Stimulated activated naive CD8-positive, alpha-beta T cell treated with anti-CD3 and anti-CD28 coated beads, Interleukin-15, Interleukin-2, amounts not matched to agents 100 ng/mL and 50 ng/mL, for 24 hours (primary cell): ENCODE results near the gene SMO.
A peak's percentile ranks its signal among the peaks of the same experiment; 100 is the strongest.

Experiments
- H3K27ac Mint-ChIP-seq: one replicate; pipeline ENCODE4 v1.8.0; 2021; ENCODE audit warnings: mild to moderate bottlenecking, mixed read lengths
- H3K27me3 Mint-ChIP-seq: one replicate; pipeline ENCODE4 v1.8.0; 2021; ENCODE audit warnings: mixed read lengths
- H3K36me3 Mint-ChIP-seq: one replicate; pipeline ENCODE4 v1.8.0; 2021; ENCODE audit warnings: low read depth, mixed read lengths
- H3K4me1 Mint-ChIP-seq: one replicate; pipeline ENCODE4 v1.8.0; 2021; ENCODE audit warnings: low read depth, mixed read lengths
- H3K4me3 Mint-ChIP-seq: one replicate; pipeline ENCODE4 v1.8.0; 2021; ENCODE audit warnings: mild to moderate bottlenecking, mixed read lengths
- H3K9me3 Mint-ChIP-seq: one replicate; pipeline ENCODE4 v1.8.0; 2021; ENCODE audit warnings: mixed read lengths

Gene SMO

DNA sequence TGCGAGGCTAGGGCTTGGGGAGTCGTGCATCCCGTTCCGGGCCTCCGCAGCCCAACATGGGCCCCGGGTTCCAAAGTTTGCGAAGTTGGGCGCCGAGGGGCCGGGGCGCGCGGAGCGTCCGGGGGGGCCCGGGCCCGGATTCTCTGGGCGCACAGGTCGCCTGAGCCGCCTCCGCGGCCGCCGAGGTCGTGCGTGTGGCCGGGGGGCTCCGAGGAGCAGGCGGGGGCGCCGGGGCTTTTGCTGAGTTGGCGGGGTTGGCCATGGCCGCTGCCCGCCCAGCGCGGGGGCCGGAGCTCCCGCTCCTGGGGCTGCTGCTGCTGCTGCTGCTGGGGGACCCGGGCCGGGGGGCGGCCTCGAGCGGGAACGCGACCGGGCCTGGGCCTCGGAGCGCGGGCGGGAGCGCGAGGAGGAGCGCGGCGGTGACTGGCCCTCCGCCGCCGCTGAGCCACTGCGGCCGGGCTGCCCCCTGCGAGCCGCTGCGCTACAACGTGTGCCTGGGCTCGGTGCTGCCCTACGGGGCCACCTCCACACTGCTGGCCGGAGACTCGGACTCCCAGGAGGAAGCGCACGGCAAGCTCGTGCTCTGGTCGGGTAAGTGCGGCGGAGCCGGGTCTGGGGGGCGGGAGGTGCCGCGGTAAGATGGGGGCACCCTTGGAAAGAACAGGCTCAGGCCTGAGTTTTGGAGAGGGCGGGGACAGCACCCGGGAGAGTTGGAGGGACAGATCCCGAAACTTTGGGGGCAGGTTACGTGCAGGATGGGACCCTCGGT, 643 bp downstream of the SMO start:
- Mint-ChIP-seq H3K4me3 (peak overlapping the region; percentile 58), H3K9me3 (no peaks in the 10 kb centered on the region), H3K36me3 (no peaks in the 10 kb centered on the region), H3K27me3 (peaks cover 52% of the 10 kb centered on the region), H3K27ac (no peak overlapping the region), H3K4me1 (peaks cover 6% of the 10 kb centered on the region)

- H3K9me3 Mint-ChIP-seq, result no peaks in the 10 kb centered on the region
- no peaks in the 10 kb centered on the region for H3K36me3 Mint-ChIP-seq
- peaks cover 6% of the 10 kb centered on the region for H3K4me1 Mint-ChIP-seq
- no peak overlapping the region for H3K27ac Mint-ChIP-seq
- peaks cover 52% of the 10 kb centered on the region for H3K27me3 Mint-ChIP-seq
- peak overlapping the region; percentile 58 for H3K4me3 Mint-ChIP-seq
These were observed 1.4 kb downstream of the SMO start for GRCh38 chr7:129189661-129190310.

DNA sequence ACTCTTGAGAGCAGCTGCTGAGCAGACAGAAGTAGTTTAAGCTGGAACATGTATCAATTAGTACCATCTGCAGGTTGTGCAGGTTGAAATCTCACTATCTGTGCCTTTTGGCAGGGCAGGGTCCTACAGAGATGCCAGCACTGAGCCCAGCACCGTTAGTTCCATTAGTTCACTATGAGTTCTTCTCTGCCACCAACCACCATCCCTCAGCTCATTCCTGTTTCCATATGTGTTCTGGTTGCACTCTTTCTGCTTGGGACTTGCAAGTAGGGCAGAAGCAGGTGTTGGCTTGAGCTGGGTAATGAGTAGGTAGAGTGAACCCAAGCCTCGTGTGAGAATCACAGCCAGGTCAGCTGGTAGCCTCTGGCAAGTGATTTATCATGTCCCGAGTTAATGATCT, 2.8 kb downstream of the SMO start:
- H3K27me3 Mint-ChIP-seq, result peaks cover 51% of the 10 kb centered on the region
- no peak overlapping the region for H3K4me3 Mint-ChIP-seq
- H3K27ac Mint-ChIP-seq, result no peak overlapping the region
- H3K9me3 Mint-ChIP-seq, result no peaks in the 10 kb centered on the region
- H3K4me1 Mint-ChIP-seq, result peaks cover 6% of the 10 kb centered on the region
- no peaks in the 10 kb centered on the region for H3K36me3 Mint-ChIP-seq

- Mint-ChIP-seq H3K9me3 (no peaks in the 10 kb centered on the region), H3K4me1 (no peaks in the 10 kb centered on the region), H3K36me3 (no peaks in the 10 kb centered on the region), H3K27ac (no peak overlapping the region), H3K27me3 (peaks cover 33% of the 10 kb centered on the region), H3K4me3 (no peak overlapping the region)
These were observed 5.5 kb downstream of the SMO start for GRCh38 chr7:129193892-129194291.

GRCh38 chr7:129197771-129198170, 9.3 kb downstream of the SMO start:
- Mint-ChIP-seq H3K27me3 (no peaks in the 10 kb centered on the region), H3K4me1 (no peaks in the 10 kb centered on the region), H3K4me3 (no peak overlapping the region), H3K9me3 (no peaks in the 10 kb centered on the region), H3K36me3 (no peaks in the 10 kb centered on the region), H3K27ac (no peak overlapping the region)

GRCh38 chr7:129199406-129199805, 11.0 kb downstream of the SMO start:
- Mint-ChIP-seq H3K4me3 (no peak overlapping the region), H3K36me3 (no peaks in the 10 kb centered on the region), H3K27me3 (no peaks in the 10 kb centered on the region), H3K9me3 (no peaks in the 10 kb centered on the region), H3K27ac (no peak overlapping the region), H3K4me1 (no peaks in the 10 kb centered on the region)

DNA sequence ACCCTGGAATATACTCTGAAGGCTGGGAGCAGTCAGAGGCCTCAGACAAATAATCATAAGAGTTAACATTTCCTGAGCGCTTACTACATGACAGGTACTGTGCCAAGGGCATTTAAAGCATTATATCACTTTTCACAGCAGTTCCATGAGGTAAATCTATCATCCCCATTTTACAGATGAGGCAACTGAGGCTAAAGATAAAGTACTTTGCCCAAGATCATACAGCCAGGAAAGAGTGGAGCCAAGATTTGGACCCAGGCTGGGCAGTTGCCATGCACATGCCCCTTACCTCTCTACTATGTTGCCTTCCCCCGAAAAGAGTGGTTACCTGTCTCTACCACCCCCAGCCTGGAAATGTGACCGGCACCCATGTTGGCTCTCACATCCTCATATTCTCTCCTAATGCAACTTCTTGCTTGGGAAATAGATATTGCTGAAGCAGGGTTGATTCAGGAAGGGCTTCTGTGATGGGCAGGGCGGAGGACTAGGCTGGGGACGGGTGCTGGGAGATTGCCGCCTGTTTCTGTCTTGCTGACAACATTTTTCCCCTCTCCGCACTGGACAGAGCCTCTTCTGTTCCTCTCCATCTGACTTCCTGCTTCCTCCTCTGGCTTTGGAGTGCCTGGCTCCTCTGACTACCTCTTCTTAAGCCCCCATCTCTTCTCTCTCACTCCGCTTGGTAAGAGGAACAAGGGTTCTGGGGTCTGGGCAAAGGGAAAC, 13.8 kb downstream of the SMO start:
- H3K4me3 Mint-ChIP-seq, result no peak overlapping the region

GRCh38 chr7:129203050-129203741, 14.8 kb downstream of the SMO start:
- Mint-ChIP-seq H3K9me3 (no peaks in the 10 kb centered on the region), H3K27ac (no peak overlapping the region), H3K4me3 (no peak overlapping the region), H3K27me3 (no peaks in the 10 kb centered on the region), H3K36me3 (no peaks in the 10 kb centered on the region), H3K4me1 (no peaks in the 10 kb centered on the region)

More for the DNA sequence above, 13.8 kb downstream of the SMO start:
- Mint-ChIP-seq H3K4me1 (no peaks in the 10 kb centered on the region), H3K27me3 (no peaks in the 10 kb centered on the region), H3K9me3 (no peaks in the 10 kb centered on the region), H3K36me3 (no peaks in the 10 kb centered on the region), H3K27ac (no peak overlapping the region)

DNA sequence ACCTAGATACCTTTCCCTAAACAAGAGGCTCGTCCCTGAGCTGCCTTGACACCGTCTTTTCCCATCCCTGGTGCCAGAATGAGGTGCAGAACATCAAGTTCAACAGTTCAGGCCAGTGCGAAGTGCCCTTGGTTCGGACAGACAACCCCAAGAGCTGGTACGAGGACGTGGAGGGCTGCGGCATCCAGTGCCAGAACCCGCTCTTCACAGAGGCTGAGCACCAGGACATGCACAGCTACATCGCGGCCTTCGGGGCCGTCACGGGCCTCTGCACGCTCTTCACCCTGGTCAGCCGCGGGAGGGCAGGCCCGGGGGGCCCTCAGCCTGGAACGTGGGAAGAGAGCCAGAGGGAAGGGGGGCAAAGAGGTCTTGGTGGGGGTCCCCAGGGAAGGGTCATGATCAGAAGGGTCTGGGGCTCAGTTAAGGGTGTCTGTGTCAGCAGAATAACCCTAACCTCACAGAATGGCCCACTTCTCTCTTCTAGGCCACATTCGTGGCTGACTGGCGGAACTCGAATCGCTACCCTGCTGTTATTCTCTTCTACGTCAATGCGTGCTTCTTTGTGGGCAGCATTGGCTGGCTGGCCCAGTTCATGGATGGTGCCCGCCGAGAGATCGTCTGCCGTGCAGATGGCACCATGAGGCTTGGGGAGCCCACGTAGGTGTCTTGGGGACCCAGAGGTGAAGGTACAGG, 16.8 kb downstream of the SMO start:
- Mint-ChIP-seq H3K4me3 (no peak overlapping the region), H3K9me3 (no peaks in the 10 kb centered on the region), H3K27me3 (peaks cover 2% of the 10 kb centered on the region), H3K4me1 (no peaks in the 10 kb centered on the region), H3K27ac (no peak overlapping the region), H3K36me3 (no peaks in the 10 kb centered on the region)

DNA sequence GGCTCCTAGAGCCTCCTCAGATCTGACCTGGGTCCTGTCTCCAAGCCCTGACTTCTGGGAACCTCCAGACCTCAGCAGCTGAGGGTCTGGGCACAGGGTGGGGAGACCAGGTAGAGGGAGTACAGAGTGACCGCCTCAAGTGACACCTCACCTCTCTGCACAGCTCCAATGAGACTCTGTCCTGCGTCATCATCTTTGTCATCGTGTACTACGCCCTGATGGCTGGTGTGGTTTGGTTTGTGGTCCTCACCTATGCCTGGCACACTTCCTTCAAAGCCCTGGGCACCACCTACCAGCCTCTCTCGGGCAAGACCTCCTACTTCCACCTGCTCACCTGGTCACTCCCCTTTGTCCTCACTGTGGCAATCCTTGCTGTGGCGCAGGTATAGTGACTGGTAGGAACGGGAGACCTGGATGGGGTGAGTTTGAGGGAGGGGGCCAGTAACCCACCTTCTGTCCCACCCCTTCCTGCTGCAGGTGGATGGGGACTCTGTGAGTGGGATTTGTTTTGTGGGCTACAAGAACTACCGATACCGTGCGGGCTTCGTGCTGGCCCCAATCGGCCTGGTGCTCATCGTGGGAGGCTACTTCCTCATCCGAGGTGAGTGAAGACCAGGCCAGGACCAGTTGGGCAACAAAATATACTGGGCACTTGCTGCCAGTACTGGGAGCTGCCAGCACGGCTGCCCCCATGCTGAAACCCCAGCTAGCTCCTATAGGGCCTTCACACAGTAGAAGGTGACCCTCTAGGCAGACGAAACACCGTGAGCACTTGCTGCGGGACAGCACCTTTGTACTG, 17.8 kb downstream of the SMO start:
- H3K4me1 Mint-ChIP-seq, result no peaks in the 10 kb centered on the region
- no peak overlapping the region for H3K4me3 Mint-ChIP-seq
- H3K36me3 Mint-ChIP-seq, result no peaks in the 10 kb centered on the region
- H3K27ac Mint-ChIP-seq, result no peak overlapping the region
- H3K27me3 Mint-ChIP-seq, result peaks cover 4% of the 10 kb centered on the region
- no peaks in the 10 kb centered on the region for H3K9me3 Mint-ChIP-seq

- H3K27ac Mint-ChIP-seq, result no peak overlapping the region
- no peak overlapping the region for H3K4me3 Mint-ChIP-seq
- H3K27me3 Mint-ChIP-seq, result peaks cover 4% of the 10 kb centered on the region
- no peaks in the 10 kb centered on the region for H3K36me3 Mint-ChIP-seq
- no peaks in the 10 kb centered on the region for H3K9me3 Mint-ChIP-seq
- no peaks in the 10 kb centered on the region for H3K4me1 Mint-ChIP-seq
These were observed 20.2 kb downstream of the SMO start for GRCh38 chr7:129208667-129209066.

- H3K9me3 Mint-ChIP-seq, result no peaks in the 10 kb centered on the region
- H3K36me3 Mint-ChIP-seq, result no peaks in the 10 kb centered on the region
- peaks cover 4% of the 10 kb centered on the region for H3K27me3 Mint-ChIP-seq
- no peak overlapping the region for H3K27ac Mint-ChIP-seq
- no peaks in the 10 kb centered on the region for H3K4me1 Mint-ChIP-seq
- H3K4me3 Mint-ChIP-seq, result no peak overlapping the region
These were observed 20.9 kb downstream of the SMO start for GRCh38 chr7:129209067-129209926.

- Mint-ChIP-seq H3K9me3 (no peaks in the 10 kb centered on the region), H3K4me1 (no peaks in the 10 kb centered on the region), H3K4me3 (no peak overlapping the region), H3K27ac (no peak overlapping the region), H3K36me3 (no peaks in the 10 kb centered on the region), H3K27me3 (peaks cover 4% of the 10 kb centered on the region)
These were observed 22.0 kb downstream of the SMO start for GRCh38 chr7:129210256-129210988.
